ENCODE results near the gene C2CD3.
A peak's percentile ranks its signal among the peaks of the same experiment; 100 is the strongest.
"Not testable (repeated sequence)": the region's sequence is repeated elsewhere in the genome, so short reads cannot be mapped to it uniquely, and the experiment has no call there.

The C2CD3 gene

DNA sequence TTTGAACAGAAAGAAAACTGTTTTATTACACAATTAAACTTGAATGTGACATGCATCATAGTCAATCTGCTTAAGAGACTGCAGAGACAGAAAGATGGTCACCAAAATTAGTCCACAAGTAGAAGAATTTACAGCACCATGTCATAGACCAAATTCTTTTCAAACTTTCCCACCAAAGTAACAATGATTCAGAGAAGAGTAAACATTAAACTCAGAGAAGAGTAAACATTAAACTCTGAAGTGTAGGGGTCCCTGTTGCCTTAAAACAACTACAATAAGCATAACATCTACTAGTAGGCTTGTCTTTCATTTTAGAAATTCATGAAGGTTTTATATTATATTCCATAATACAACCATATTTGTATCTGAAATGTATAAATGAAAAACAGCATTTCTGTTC is 104.1 kb downstream of the C2CD3 start:
- not testable (repeated sequence) for DNase-seq

DNA sequence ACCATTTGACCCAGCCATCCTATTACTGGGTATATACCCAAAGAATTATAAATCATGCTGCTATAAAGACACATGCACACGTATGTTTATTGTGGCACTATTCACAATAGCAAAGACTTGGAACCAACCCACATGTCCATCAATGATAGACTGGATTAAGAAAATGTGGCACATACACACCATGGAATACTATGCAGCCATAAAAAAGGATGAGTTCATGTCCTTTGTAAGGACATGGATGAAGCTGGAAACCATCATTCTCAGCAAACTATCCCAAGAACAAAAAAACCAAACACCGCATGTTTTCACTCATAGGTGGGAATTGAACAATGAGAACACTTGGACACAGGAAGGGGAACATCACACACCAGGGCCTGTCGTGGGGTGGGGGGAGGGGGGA is 105.3 kb downstream of the C2CD3 start:
- not testable (repeated sequence) for DNase-seq

DNA sequence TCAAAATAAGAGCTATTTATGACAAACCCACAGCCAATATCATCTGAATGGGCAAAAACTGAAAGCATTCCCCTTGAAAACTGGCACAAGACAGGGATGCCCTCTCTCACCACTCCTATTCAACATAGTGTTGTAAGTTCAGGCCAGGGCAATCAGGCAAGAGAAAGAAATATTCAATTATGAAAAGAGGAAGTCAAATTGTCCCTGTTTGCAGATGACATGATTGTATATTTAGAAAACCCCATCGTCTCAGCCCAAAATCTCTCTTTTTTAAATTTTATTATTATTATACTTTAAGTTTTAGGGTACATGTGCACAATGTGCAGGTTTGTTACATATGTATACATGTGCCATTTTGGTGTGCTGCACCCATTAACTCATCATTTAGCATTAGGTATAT is 107.2 kb downstream of the C2CD3 start:
- not testable (repeated sequence) for DNase-seq

DNA sequence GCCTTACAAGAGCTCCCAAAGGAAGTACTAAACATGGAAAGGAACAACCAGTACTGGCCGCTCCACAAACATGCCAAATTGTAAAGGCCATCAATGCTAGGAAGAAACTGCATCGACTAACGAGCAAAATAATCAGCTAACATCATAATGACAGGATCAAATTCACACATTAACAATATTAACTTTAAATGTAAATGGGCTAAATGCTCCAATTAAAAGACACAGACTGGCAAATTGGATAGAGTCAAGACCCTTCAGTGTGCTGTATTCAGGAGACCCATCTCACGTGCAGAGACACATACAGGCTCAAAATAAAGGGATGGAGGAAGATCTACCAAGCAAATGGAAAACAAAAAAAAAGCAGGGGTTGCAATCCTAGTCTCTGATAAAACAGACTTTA is 109.2 kb downstream of the C2CD3 start:
- DNase-seq = not testable (repeated sequence)

DNA sequence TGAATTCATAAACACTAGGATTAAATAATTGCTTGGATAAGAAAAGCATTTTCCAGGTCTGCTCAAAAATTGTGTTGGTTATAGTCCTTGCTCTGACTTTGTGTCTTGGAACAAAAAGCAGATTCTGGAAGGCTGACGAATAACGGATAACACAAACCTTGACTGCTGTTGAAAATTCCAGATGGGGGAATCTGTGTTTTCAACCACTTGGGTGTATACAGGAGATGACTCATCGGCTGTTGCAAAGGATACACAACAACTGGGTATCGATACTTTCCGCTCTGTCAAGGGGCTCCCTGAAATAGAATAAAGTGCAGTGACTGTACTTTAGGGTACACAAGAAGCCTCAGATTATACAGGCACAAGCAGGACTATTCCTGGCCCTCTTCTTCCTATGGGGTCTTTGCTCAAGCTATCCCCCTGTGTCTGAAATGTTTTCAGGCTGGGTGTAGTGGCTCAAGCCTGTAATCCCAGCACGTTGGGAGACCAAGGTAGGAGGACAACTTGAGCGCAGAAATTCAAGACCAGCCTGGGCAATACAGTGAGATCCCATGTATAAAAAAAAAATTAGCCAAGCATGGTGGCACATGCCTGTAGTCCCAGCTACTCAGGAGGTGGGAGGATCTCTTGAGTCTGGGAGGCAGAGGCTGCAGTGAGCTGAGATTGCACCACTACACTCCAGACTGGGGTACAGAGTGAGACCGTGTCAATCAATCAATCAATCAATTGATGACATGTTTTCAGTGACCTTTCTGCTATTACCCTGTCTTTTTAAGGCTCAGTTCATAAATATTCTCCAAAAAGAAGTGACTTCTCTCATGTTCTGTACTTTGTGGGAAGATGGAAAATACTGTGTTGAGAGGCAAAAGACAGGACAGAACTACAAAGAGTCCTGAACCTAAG is 113.3 kb downstream of the C2CD3 start:
- no peak for DNase-seq

DNA sequence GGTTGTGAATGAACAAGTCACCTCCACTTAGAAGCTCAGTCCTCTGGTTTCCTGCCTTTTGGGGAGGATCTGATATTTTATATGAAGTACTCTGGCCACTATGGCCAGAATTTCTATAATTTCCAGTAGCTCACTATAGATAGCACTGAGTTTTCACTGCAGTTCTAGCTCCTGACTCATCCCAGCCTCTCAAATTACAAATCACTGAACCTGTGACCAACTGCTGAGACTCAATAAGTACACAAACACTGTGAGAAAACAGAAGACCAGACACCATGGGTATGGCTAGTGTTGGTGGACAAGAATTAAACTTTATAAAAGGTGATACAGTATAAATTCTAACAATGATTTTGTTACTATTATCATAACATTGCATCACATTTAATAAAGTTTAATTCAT is 114.9 kb downstream of the C2CD3 start:
- no peak for DNase-seq

DNA sequence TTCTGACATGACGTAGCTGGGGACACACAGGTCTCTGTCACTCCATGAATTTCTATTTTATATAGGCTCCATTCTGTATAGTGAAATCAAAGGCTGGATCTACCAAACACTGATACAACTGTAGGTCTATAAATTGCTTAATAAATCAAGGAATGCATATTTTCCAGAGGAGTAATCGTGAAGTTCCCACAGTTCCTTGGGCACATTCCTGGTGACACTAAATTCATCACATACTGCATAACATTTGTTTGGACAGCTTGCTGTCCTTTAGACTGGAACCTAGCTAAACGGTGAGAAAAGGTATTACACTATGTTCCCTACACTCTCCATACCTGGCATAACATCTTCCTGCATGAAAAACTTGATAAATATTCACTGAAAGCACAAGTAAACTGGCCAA is 120.3 kb downstream of the C2CD3 start:
- no peak for DNase-seq

DNA sequence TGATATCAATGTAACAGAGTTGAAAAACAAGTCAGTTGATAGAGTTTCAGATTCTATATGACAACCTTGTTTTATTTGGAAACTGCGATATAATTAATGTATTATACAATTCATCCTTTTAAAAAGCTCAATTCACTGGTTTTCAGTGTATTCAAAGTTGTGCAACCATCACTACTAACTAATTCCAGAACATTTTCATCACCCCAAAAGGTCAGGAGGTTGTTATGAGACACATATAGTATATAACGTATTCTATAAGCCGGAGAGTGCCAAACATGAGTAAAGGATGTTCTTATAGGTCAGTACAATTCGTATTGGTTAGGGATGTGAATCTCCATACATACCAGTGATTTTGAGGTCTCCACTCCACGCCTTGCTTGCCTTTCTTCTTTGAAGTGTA is 121.8 kb downstream of the C2CD3 start:
- no peak for DNase-seq

DNA sequence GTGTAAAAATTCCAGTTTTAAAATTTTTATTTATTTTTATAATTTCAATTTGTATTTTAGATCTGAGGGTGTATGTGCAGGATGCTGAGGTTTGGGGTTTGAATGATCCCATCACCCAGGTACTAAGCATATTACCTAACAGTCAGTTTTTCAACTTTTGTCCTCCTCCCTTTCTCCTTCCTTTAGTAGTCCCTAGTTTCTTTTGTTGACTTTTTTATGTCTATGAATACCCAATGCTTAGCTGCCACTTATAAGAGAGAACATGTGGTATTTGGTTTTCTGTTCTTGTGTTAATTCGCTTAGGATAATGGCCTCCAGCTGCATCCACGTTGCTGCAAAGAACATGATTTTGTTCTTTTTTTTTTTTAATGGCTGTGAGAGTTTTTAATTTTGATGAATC is 126.3 kb downstream of the C2CD3 start:
- no peak for DNase-seq

DNA sequence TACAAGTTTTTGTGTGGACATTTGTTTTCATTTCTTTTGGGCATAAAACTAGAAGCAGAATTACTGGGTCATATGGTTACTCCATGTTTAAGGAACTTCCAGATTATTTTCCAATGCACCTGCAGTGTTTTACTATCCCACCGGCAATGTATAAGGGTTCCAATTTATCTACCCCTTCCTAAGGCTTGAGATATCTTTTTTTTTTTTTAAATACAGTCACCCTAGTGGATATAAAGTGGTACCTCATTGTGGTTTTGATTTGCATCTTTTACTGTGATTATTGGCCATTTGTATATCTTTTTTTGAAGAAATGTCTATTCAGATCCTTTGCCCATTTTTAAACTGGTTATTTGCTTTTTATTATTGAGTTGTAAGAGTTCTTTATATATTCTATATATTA is 127.4 kb downstream of the C2CD3 start:
- DNase-seq = no peak

DNA sequence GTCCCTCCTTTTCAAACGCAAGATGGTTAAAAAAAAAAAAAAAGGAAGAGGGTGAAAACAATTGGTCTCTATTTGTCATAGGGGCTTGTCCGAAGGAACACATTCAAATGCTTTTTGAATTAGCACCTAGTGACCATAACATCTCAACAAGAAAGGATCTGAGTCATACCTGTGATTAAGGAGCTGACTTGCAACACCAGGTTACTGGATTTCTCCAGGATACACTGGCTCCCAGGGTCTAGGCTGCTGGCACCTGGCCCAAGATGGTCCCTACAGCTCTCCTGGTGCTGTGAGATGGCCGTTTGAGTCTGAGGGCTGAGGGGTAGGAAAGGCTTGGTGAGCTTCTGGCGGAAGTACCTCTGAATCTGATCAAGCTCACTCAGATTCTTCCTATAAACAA is 133.5 kb downstream of the C2CD3 start:
- no peak for DNase-seq

DNA sequence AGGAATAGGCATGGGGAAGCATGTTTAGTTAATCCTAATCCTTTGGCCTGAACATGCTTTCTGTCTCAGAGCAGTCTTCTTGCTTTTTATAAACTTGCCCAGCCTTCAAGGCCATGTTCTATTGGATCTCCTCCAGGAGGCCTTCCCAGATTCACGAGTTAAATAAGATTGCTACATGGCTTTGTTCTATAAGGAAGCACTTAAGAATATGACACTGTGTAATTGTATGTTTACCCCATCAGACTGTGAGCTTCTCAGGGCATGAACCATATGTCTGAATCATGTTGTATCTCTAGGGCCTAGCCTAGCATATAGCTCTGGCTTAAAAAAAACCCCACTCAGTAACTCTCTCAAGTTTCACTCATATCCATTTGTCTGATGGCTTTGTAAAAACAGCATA is 135.5 kb downstream of the C2CD3 start:
- no peak for DNase-seq

DNA sequence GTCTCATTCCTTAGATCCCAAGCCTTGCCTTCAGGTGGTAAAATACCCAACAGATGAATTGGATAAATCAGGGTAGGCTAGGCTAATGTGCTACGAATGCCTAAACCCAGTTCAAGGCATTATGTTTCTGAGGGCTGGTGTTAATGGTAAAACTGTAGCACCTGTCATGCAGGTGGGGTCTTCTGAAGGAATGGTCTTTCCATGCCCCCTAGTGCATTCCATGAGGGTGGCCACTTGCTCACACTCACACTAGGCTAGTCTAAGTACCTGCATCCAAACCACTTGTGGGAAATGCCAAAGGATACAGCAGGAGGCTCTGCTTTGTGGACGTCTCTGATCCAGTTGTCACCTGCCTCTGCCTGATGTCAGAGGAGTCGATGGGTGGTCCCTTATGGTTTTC is 137.8 kb downstream of the C2CD3 start:
- no peak for DNase-seq

DNA sequence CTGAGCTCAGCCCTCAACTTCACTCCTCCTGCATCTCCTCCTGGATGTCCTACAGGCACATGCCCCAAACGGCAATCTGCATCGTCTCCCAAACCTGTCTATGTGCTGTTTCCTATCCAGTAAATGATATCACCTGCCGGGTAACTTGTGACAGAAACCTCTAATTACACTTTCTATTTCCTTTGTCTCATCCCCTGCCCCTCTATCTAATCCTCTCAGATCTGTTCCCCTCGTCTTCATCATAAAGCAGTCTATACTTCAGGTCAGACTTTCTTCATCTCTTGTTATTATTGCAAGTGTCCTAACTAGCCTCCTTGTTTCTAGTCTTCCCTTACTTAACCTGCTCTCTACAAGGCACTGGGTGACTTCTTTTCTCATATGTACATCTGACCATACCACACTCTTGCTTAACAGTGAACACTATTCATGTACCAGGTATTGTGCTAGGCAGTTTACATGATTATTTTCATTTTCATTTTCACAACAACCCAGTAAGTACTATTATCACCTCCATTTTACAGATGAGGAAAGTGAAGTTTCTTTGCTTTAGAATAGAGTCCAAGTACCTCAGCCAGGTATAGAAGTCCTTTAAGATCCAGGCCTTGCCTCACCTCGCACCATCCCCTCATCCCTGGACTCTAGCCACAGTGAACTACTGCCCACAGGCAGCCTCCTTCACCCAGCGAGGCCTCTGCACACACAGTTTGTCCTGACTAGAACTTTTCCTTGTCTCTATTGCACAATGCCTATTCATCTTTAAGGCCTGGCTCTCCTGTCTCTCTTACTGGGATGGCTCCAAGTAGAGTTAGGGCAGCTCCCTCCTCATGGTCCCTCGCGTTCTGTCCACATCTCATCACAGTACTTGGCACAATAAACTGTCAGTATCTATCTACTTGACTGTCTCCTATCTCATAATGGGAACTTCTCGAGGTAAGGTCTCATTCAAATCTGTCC is 139.8 kb downstream of the C2CD3 start:
- DNase-seq = no peak

DNA sequence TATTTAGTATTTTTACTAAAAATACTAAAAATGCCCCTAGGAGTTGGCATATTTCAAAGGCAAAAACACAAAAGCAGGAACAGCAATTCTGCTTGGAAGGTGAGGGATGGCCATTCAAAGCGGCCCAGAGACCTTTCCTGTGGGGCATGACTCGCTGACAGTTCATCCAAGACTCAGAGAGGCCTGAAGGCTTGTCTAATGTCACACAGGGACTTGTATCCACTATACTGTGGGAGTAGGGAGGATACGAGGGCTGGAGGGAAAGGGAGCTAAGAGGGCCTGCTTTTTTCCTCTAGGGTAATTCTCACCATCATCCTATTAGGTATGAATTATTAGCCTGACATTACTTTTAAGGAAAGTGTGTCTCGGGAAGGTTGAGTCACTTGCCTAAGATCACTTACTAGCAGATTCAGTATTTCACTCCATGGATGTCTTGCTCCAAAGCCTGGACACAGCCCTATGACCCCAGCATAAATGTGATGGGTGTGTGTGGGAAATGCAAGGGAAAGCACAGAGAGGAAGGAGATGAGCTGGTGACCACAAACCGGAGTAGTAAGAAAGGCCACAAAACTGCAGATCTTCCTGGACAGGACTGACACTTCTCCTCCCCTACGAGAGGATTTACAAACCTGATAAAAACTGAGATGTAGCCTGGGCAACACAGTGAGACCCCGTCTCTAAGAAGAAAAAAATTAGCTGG is 145.2 kb downstream of the C2CD3 start:
- no peak for DNase-seq

DNA sequence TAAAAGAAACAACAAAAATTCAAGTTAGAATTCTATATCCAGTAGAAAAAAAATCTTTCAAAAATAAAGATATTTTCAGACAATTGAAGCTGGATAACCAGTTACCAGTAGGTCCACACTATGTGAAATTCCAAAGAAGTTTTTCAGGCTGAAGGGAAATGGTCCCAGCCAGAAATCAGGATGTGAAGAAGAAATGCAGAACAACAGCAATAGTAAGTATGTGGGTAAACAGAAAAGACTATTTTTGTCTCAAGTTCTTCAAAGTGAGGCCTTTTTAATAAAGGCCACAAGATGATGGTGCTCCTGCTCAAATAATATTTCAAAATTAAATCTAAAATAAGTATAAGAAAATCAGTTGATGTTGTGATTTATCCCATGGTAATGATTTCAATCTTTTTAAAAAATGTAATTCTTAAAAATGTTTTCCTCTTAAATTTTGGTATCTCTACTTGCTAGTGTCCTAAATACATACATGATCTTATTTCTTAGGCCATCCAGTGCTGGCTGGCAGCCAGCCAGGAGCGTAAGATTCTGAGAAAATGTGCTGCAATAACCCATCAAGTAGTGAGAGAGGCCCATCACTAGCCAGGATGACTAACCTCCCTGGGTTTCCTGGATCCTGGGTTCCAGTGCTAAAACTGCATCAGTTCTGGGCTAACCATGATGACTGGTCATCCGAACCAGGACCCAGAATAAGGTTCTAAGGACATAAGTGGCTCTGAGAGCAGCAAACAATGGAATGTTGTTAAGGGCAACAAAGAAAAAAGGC is 146.4 kb downstream of the C2CD3 start:
- no peak for DNase-seq

DNA sequence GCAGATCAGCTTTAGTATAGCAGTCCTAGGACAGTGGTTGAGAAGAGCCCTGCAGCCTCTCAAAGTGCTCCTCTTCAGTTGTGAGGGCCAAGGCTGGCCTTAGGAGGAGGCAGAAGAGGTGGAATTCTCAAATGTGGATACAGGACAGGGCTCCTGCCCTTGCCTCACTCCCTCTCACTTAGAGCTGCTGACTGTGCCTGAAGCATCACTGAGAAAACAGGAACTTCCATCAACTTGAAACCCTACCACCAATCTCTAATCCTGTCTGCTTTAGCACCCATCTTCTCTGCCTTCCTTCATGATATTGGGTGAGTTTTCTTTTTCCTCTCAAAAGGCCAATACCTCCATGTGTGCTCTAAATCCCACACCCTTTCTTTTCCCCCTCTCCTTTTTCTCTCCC is 147.5 kb downstream of the C2CD3 start:
- no peak for DNase-seq

DNA sequence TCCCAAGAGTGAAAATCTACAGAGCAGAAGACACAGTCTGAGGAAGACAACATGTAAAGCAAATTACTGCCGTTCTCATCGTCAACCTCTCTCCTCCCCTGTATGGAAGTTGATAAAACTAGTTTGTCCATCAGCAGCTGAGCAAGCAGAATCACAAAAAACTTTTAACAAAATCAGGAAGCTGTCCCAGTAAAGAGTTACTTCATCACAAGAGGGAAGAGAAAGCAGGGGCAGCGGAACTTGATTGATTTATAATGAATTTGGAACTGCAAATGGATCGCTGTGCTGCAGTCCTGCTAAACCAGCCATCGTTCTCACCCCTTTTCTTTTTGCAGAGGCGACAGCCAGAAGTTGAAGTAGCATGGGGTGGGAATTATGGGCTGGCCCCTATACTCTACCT is 148.3 kb downstream of the C2CD3 start:
- DNase-seq = peak in 1 of 2 donors; percentile 31

DNA sequence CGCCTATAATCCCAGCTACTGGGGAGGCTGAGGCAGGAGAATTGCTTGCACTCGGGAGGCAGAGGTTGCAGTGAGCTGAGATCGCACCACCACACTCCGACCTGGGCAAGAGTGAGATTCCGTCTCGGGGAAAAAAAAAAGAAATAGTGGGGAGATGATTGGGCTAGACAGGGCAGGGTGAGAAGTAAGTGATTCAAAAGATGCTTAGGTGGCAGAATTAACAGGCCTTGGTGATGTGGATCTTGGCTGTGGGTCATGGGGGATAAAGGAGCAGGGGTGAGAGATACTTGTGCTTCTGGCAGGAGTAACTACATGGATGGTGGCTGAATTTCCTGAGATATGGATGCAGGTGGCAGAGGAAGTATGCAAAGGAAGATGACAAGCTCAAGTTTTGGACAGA is 148.8 kb downstream of the C2CD3 start:
- no peak for DNase-seq

DNA sequence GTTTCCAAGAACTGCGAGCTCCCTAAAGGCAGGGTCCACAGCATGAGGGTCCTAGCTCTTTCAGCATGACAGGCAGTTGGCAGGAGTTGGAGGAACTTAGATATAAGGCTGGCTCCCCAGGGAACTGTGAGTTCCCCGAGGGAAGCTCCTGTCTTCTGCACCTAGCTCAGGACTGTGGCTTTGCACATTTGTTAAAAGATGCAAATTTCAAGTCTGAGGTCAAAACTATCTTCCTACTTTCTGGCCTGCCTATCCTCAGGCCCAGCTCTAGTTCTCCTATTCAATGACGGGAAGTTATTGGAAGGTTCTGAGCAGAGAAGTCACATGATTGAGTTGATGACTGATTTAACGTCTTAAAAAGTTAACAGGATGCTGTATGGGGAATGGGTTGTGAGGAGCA is 150.3 kb downstream of the C2CD3 start:
- no peak for DNase-seq

DNA sequence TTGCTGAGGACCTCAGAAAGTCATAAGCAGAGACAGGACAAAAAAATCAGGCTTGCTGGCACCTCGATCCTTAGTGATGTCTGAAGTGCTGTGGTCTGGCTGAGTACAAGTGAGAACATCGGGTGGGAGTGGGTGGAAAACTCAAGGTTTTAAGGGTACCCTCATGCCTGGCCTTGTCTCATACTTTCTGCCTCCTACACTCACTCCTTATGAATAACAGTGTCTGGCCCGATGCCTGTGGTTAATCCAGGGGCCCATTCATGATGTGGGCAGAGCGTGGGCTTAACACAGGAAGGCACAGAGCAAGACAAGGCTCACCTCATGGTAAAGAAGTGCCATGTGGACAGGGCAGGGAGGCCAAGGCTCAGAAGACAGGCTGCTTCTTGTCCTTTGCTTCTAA is 150.9 kb downstream of the C2CD3 start:
- DNase-seq = no peak

DNA sequence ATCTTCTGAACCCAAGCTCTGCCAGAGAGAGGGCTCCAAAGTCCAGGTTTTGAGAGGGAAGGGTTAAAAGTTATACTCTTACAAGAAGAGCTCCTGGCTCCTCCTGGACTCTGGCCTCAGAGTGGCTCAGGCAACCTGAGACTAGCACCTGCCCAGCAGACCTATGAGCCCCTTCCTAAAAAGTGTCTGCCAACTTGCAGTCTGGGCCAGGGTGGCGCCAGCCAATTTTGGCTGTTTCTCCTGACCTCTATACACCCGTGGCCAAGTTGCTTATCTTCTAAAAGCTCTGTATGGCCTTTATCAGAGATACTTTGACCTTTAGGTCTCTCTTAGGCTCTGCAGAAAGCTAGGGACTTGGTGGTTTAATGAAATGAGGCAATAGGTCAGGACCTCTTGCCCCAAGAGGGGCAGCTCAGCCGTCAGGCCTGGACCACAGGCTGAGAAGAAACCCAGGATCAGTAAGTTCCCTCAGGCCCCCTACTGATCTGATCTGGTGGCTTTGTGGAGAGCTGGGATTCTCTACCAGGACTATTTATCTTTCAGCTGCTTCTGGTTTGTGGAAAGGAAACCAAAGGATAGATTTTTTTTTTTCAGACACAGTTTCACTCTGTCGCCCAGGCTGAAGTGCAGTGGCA is 151.6 kb downstream of the C2CD3 start:
- DNase-seq = no peak

Measured in hippocampal formation (tissue), 2 donors.